Muscle of leg (tissue), 11 donors: Measurements from ENCODE around the gene ATP13A3. TPM values are rescaled to one million over a fixed set of nuclear protein-coding genes. Genes with fewer than 3 reads are reported as not detected.

ENCODE experiments used
- DNase-seq: peaks from one replicate; pipeline ENCODE4 v3.0.0; 2013
- H3K27ac ChIP-seq: one replicate; pipeline ENCODE4 v1.5.1; 2013; ENCODE audit warnings: mild to moderate bottlenecking, low read length, control low read depth
- H3K27me3 ChIP-seq: one replicate; pipeline ENCODE4 v1.6.1; 2013; ENCODE audit warnings: low read length; ENCODE audit not compliant: control insufficient read depth, insufficient read depth
- H3K36me3 ChIP-seq: one replicate; pipeline ENCODE4 v1.6.1; 2013; ENCODE audit warnings: low read length; ENCODE audit not compliant: control insufficient read depth, insufficient read depth
- H3K4me1 ChIP-seq: one replicate; pipeline ENCODE4 v1.6.1; 2013; ENCODE audit warnings: low read length; ENCODE audit not compliant: control insufficient read depth, insufficient read depth
- H3K4me3 ChIP-seq: one replicate; pipeline ENCODE4 v1.5.1; 2013; ENCODE audit warnings: low read length, control low read depth
- H3K9me3 ChIP-seq: replicated peaks from 2 replicates; pipeline ENCODE4 v1.6.1; 2013; ENCODE audit warnings: low read depth, low read length; ENCODE audit not compliant: control insufficient read depth
- WGBS: methylation state at CpG from one replicate; pipeline ENCODE4 v1.1.5; 2013; ENCODE audit warnings: missing lambda C conversion rate; ENCODE audit not compliant: insufficient coverage; 5-methylcytosine and 5-hydroxymethylcytosine counted together
- polyA plus RNA-seq, 8 donors: library from polyadenylated mRNA; unstranded; fragments of 120-200 nt; gene quantifications; one replicate each; pipeline versions ENCODE4 v1.2.1 to v1.2.3, GENCODE V29; 2013; ENCODE audit warnings: inconsistent platforms in 1 of 8, low replicate concordance in 1 of 8; ENCODE audit not compliant: insufficient read length in 8 of 8, insufficient read depth in 1 of 8
- total RNA-seq: library from RNA; stranded (reverse); fragments of 120-200 nt; gene quantifications from one replicate; pipeline ENCODE4 v1.2.4, GENCODE V29; 2013

ATP13A3 gene
- total and polyA plus RNA-seq, 9 donors = 16.0 to 35.2 (median 22.0) TPM

DNA sequence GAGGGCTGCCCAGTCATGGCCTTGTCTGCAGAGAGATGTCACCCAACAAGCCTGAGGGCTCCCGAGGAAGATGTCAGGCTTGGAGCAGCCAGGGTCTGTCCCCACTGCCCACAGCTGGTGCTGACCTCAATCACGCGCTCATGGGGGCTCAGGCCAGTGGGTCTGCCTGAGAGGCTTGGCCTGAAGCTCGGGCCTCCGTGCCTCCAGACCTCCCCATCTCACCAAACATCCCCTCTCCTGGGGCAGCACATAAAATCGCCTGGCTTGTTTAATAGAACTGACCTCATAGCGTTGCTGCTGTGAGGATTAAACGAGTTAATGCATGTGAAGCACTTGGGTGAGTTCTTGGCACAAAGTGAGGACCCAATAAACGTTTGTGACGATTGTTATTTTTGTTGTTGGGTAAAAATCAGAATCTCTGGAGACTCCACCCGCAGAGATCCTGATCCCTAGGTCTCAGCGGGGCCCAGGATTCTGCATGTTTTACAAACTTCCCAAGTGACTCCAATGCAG, 120.8 kb downstream of the ATP13A3 start:
- Histone ChIP-seq H3K4me1 (peaks cover 44% of the 10 kb centered on the region), H3K36me3 (no peaks in the 10 kb centered on the region), H3K9me3 (no peaks in the 10 kb centered on the region), H3K27ac (no peak overlapping the region), H3K27me3 (peaks cover 34% of the 10 kb centered on the region), H3K4me3 (no peak overlapping the region)
- 62% methylated on average over 9 of the region's 12 CpGs for WGBS
- no peak for DNase-seq

DNA sequence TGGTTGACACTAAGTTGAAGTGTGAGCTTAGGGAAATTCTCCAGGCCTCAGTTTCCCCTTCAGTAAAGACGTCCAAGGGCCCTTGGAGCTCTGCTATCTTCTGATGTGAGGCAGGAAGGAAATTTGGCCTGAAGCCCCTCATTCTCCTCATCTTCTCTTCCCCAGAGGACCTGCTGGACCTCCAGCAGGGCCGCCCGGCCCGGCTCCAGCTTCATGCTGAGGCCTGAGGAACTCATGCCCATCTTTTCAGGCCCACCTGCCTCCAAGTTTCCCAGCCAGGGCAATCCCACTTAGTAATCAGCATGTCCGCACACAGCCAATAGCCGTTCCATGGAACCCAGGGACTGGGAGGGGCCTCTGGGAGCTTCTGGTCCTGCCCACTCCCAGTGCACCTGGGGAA, 121.3 kb downstream of the ATP13A3 start:
- Histone ChIP-seq H3K4me1 (peaks cover 44% of the 10 kb centered on the region), H3K36me3 (no peaks in the 10 kb centered on the region), H3K4me3 (no peak overlapping the region), H3K9me3 (no peaks in the 10 kb centered on the region), H3K27me3 (peaks cover 33% of the 10 kb centered on the region), H3K27ac (no peak overlapping the region)
- DNase-seq = no peak
- 80% methylated on average over 5 of the region's 6 CpGs for WGBS

DNA sequence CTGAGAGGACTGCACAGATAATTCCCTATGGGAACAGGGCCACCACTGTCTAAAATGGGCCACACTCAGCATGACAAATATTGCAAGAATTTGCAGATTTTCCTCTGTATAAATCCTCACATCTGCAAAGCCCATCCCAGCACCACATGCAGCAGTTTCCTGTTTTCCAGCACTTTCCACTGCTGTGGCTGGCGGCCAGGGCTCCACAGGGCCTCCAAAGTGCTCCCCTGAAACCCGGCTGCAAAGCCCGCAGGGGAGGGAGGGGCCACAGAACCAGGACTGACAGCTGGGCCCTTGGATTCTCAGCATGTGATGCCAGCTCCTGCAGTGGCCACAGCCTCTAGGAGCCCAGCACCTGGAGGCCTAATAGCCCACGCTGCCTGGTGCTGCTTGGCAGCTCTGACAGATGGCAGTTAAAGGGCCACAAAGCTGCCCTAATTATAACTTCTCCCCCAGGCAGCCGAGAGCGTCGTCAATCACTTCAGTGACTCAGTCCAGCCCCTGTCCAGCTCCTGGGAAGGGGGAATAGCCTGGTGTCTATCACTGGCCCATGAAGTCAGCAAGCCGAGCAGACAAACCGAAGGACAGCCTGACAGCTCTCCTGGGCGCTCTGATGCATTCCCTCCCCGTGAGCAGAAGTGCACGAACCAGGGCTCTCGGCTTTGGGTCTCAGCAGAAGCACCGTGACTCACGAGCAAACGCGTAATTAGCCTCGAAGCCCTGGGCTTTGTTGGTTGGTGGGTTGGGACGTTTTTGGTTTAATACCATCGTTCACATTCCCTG, 122.0 kb downstream of the ATP13A3 start:
- no peaks in the 10 kb centered on the region for H3K9me3 ChIP-seq
- H3K4me1 ChIP-seq = peaks cover 43% of the 10 kb centered on the region
- DNase-seq = peak; percentile 91
- H3K4me3 ChIP-seq = no peak overlapping the region
- peaks cover 33% of the 10 kb centered on the region for H3K27me3 ChIP-seq
- peak overlapping the region; percentile 65 for H3K27ac ChIP-seq
- H3K36me3 ChIP-seq = no peaks in the 10 kb centered on the region
- 22% methylated on average over 9 of the region's 20 CpGs for WGBS

DNA sequence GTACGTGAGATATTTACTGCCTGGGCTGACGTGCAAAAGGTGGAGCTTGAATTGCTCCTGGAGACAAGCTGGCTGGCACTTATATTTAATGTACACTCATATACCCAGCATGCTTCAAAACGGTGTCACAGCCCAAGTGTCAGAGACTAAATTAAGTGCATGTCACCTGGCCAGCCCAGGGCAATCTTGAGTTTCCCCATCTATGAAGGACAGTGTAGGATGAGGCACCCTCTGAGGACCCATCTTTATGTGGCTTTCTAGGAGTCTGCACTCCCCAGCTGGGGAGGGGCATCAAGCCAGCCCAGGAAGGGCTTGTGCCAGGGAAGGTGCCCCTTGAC, 122.5 kb downstream of the ATP13A3 start:
- peaks cover 30% of the 10 kb centered on the region for H3K27me3 ChIP-seq
- no CpG with 5 or more reads among the region's 3 CpGs for WGBS

DNA sequence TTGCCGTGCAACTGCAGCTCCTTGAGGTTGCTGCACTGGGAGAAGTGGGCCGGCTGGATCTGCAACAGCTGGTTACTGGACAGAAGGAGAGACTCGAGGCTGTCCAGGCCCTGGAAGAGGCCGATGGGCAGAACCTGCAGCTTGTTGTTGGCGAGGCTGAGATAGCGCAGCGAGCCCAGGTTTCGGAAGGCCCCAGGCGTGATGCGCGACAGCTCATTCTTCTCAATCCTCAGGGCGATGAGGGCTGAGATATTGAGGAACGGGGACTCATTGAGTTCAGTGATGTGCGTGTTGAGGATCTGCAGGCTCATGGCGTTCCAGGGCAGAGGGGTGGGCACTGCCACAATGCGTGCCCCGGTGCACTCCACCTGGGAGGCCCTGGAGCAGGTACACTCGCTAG, 126.2 kb downstream of the ATP13A3 start:
- Histone ChIP-seq H3K4me1 (peaks cover 17% of the 10 kb centered on the region), H3K4me3 (no peak overlapping the region), H3K9me3 (no peaks in the 10 kb centered on the region), H3K27me3 (peaks cover 32% of the 10 kb centered on the region), H3K27ac (no peak overlapping the region), H3K36me3 (no peaks in the 10 kb centered on the region)
- DNase-seq = no peak
- WGBS = 93% methylated on average over 18 of the region's 18 CpGs

More for the DNA sequence above, 122.5 kb downstream of the ATP13A3 start:
- Histone ChIP-seq H3K36me3 (no peaks in the 10 kb centered on the region), H3K4me1 (peaks cover 37% of the 10 kb centered on the region), H3K4me3 (no peak overlapping the region), H3K27ac (peak overlapping the region; percentile 65), H3K9me3 (no peaks in the 10 kb centered on the region)
- peak; percentile 18 for DNase-seq

DNA sequence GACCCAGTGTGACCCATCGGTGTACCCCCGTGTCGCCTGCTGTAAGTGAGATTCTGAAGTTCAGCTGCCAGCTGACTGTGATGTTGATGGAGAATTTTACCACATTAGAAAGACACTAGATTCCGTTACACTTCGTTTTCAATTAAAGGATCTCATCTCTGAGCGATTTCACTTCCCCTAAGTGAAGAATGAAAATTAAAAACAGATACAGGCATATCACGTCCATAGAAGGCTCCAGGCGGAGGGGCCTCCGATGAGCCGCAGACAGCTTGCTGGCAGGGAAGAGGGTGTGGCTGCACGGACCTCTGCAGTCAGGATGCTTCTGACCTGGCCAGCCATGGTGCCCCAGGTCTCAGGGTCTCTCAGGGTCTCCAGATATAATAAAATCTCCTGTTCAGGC, 129.1 kb downstream of the ATP13A3 start:
- Histone ChIP-seq H3K9me3 (no peaks in the 10 kb centered on the region), H3K36me3 (no peaks in the 10 kb centered on the region), H3K27ac (no peak overlapping the region), H3K4me1 (no peaks in the 10 kb centered on the region), H3K4me3 (no peak overlapping the region), H3K27me3 (peaks cover 35% of the 10 kb centered on the region)
- DNase-seq = no peak
- WGBS = 73% methylated on average over 4 of the region's 11 CpGs

DNA sequence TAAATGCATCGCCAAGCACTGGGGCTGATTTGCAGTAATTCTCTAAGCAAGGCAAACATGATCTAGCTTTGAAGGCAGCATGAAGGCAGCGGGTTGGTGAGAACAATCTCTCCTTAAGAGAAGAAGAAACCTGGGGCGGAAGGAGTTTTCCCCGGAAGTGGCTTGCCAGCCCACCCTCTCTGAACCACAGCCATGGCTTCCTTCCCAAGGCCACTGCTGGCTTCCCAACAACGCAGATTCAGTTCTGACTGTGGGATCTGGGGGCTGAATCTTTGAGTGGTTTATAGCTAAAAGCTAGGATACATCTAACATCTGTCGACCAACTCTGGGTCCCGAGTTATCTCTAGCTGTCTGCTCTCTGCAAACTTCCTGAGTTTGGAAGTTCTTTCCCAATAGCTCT, 131.4 kb downstream of the ATP13A3 start:
- Histone ChIP-seq H3K9me3 (no peaks in the 10 kb centered on the region), H3K4me3 (no peak overlapping the region), H3K27ac (no peak overlapping the region), H3K36me3 (no peaks in the 10 kb centered on the region), H3K27me3 (peaks cover 28% of the 10 kb centered on the region), H3K4me1 (no peaks in the 10 kb centered on the region)
- DNase-seq = no peak
- WGBS = 61% methylated on average over 3 of the region's 7 CpGs

DNA sequence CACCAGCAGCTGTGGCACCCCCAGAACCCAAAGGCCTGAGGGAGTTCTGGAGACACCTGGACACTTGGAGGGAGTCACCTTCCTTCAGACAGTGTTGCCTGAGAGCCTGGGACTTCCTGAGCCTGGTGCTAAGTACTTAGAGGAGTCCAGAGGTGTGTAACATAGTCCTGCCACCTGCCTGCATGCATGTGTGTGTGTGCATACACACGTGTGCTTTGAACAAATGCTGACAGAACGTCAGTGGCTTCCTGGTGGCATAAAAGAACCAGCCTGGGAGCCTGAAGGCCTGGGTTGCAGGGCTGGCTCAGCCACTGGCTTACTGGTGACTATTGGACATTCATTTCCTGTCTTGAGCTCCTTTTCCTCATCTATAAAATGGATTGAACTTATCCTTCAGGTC, 132.5 kb downstream of the ATP13A3 start:
- no peaks in the 10 kb centered on the region for H3K9me3 ChIP-seq
- H3K4me1 ChIP-seq = no peaks in the 10 kb centered on the region
- DNase-seq = no peak
- peaks cover 21% of the 10 kb centered on the region for H3K27me3 ChIP-seq
- no peaks in the 10 kb centered on the region for H3K36me3 ChIP-seq
- no peak overlapping the region for H3K4me3 ChIP-seq
- WGBS = 65% methylated on average over 2 of the region's 2 CpGs
- no peak overlapping the region for H3K27ac ChIP-seq

Other genes starting within 250 kb of the ATP13A3 start
- gene CPN2, start 135.7 kb downstream of the ATP13A3 start, total RNA-seq = 0.04 TPM
- gene CPN2, start 135.7 kb downstream of the ATP13A3 start, polyA plus RNA-seq = under 1 TPM in 5 of 8 donors, not detected in 3; 0.05 to 0.21 (median 0.07) TPM
- 1.7 TPM for gene LRRC15, start 117.3 kb downstream of the ATP13A3 start, total RNA-seq
- gene LRRC15, start 117.3 kb downstream of the ATP13A3 start, polyA plus RNA-seq = 1 to 10 TPM in 1 of 8 donors, under 1 TPM in 7; 0.23 to 1.2 (median 0.45) TPM
- 0.35 TPM for gene GP5, start 87.7 kb downstream of the ATP13A3 start, total RNA-seq
- under 1 TPM; 0.07 to 0.52 (median 0.24) TPM for gene GP5, start 87.7 kb downstream of the ATP13A3 start, polyA plus RNA-seq
- 10.0 TPM for gene TMEM44, start 146.4 kb upstream of the ATP13A3 start, total RNA-seq
- gene TMEM44, start 146.4 kb upstream of the ATP13A3 start, polyA plus RNA-seq = 10 to 100 TPM; 17.3 to 26.2 (median 20.6) TPM
- gene LSG1, start 185.2 kb upstream of the ATP13A3 start, total RNA-seq = 28.0 TPM
- gene LSG1, start 185.2 kb upstream of the ATP13A3 start, polyA plus RNA-seq = 10 to 100 TPM; 20.5 to 47.3 (median 26.3) TPM
- 13.8 TPM for gene FAM43A, start 198.9 kb upstream of the ATP13A3 start, total RNA-seq
- 10 to 100 TPM; 14.6 to 31.7 (median 23.5) TPM for gene FAM43A, start 198.9 kb upstream of the ATP13A3 start, polyA plus RNA-seq